ENCODE data around the gene MCUB. TPM values are rescaled to one million over a fixed set of nuclear protein-coding genes. Genes with fewer than 3 reads are reported as not detected.
"Not testable (repeated sequence)": the region's sequence is repeated elsewhere in the genome, so short reads cannot be mapped to it uniquely, and the experiment has no call there.

The MCUB gene, protein sequence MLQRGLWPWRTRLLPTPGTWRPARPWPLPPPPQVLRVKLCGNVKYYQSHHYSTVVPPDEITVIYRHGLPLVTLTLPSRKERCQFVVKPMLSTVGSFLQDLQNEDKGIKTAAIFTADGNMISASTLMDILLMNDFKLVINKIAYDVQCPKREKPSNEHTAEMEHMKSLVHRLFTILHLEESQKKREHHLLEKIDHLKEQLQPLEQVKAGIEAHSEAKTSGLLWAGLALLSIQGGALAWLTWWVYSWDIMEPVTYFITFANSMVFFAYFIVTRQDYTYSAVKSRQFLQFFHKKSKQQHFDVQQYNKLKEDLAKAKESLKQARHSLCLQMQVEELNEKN
- 12.5 and 49.1 TPM in 2 replicates for total RNA-seq (2014; rRNA removed; shearing (Covaris generic))

- peak; percentile 88 for DNase-seq (ENCODE audit: low read depth)
Measured at GRCh38 chr4:109559983-109560686, at the start of gene MCUB. MCUB (plus strand) TSS chr4:109560246; CDS start chr4:109560338, 92 bp downstream.

GRCh38 chr4:109510687-109511086 lies 49.4 kb upstream of the MCUB start:
- DNase-seq (ENCODE audit: low read depth) = no peak

DNA sequence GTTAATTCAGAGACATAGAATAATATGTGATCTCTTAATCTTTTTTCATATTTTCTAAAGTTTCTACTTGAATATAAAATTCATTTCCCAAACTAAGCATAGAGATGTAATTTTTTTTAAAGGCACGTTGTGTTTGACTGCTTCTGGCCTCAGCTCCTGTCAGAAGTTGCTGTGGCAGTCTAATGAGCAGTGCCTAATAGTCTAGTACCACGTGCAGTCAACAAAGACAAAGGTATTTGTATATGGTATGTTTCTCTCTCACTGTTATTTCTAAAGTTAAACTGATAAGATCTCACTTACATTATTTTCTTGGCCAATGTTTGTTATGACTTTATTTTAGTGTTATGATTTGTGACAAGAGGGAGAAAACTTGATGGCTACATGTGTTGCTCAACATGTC lies 48.6 kb upstream of the MCUB start:
- no peak for DNase-seq (ENCODE audit: low read depth)

DNA sequence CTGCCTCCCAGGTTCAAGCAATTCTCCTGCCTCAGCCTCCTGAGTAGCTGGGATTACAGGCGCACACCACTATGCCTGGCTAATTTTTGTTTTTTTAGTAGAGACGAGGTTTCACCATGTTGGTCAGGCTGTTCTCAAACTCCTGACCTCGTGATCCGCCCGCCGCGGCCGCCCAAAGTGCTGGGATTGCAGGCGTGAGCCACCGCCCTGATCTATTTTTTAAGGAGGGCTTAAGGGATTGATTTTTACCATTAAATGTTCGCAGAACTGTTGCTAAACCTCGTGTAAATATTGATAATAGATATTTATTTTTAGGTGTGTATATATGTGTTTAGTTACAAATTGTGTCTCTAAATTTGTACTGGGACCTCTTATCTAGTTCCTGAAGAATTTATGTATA lies 46.7 kb upstream of the MCUB start:
- not testable (repeated sequence) for DNase-seq (ENCODE audit: low read depth)

- no peak for DNase-seq (ENCODE audit: low read depth)
Measured at GRCh38 chr4:109532182-109532581, 27.9 kb upstream of the MCUB start.

DNA sequence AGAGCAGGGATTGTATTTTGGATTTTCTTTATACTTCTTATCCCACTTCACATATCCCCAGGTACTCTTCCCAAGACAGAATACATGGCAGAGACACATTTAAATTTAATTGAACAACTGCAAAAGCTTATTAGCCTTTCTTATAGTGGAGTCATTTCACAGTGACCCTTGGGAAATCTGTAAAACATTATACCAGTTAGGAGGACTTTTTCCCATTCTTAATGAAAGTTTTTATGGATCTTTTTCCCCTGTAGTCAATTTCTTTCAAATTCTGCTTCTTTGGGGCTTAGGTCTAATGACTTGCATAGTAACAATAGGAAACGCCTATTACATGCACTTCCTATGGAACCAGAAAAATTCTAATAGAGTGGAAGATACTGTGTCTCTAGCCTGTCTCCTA lies 14.6 kb upstream of the MCUB start:
- DNase-seq (ENCODE audit: low read depth) = no peak

- DNase-seq (ENCODE audit: low read depth) = no peak
Measured at GRCh38 chr4:109547394-109547793, 12.7 kb upstream of the MCUB start.

DNA sequence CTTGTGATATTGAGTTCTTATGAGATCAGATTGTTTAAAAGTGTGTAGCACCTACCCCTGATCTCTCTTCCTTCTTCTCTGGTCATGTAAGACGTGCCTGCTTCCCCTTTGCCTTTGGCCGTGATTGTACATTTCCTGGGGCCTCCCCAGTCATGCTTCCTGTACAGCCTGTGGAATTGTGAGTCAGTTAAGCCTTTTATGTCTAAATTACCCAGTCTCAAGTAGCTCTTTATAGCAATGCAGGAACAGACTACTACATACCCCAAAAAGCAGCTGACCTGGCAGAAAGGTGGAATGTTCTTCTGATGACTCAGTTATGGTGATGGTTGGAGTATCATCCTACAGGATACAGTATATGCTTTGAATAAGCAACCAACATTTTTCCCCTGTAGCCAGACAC lies 11.4 kb upstream of the MCUB start:
- DNase-seq (ENCODE audit: low read depth) = peak; percentile 53

DNA sequence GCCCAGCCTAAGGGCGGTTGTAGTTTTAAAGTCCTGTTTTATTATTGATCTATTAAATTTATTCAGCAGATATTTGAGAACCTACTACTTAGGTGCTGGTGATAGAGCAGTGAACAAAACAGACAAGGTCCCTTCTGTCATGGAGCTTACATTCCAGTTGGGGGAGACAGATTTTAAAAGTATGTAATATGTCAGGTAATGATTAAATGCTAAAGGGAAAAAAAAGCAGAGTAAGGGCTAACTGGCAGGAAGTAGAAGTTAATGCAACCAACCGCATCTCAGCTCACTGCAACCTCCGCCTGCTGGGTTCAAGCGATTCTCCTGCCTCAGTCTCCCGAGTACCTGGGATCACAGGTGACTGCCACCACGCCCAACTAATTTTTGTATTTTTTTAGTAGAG lies 7.8 kb upstream of the MCUB start:
- DNase-seq (ENCODE audit: low read depth) = no peak

- DNase-seq (ENCODE audit: low read depth) = no peak
Measured at GRCh38 chr4:109553130-109553529, 6.9 kb upstream of the MCUB start.

DNA sequence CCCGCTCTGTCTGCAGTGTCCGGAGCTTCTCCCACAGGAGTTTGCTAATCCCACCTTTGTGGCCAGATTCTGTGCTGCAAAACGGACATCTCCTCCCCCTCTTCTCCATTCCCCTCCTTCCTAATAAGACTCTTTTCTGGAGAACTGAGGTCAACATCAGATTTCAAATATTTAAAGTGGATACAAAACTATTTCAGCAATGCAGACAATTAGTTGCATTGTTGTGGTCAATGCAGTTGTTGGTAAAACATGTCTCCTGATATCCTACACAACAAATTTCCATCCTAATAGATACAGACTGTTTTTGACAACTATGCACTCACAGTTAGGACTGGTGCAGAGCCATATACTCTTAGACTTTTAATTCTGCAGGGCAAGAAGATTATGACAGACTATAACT lies 5.1 kb upstream of the MCUB start:
- DNase-seq (ENCODE audit: low read depth) = no peak

GRCh38 chr4:109557433-109557832 lies 2.6 kb upstream of the MCUB start:
- no peak for DNase-seq (ENCODE audit: low read depth)

DNA sequence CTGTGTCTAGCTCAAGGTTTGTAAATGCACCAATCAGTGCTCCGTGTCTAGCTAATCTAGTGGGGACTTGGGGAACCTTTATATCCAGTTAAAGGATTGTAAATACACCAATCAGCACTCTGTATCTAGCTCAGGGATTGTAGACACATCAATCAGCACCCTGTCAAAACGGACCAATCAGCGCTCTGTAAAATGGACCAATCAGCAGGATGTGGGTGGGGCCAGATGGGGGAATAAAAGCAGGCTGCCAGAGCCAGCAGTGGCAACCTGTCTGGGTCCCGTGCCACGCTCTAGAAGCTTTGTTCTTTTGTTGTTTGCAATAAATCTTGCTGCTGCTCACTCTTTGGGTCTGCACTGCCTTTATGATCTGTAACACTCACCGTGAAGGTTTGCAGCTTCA lies 2.0 kb upstream of the MCUB start:
- DNase-seq (ENCODE audit: low read depth) = not testable (repeated sequence)

GRCh38 chr4:109559625-109559982 lies 442 bp upstream of the MCUB start:
- DNase-seq (ENCODE audit: low read depth) = peak; percentile 24

GRCh38 chr4:109560687-109561461 lies 828 bp downstream of the MCUB start:
- DNase-seq (ENCODE audit: low read depth) = peak; percentile 48

GRCh38 chr4:109562457-109563239 lies 2.6 kb downstream of the MCUB start:
- DNase-seq (ENCODE audit: low read depth) = no peak

DNA sequence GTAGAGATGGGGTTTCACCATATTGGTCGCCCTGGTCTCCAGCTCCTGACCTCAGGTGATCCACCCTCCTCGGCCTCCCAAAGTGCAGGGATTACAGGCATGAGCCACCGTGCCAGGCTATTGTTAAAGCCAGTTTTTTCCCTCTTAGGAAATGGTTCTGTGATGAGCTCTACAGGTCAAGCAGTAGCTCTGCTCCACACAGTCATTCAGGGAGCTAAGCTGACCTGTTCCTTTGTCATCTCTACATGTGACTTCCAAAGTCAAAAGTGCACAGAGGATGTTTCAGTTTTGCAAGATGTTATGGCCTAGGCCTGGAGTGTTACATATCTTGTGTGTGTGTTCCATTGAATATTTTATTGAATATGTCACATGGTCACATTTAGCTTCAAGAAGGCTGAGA lies 11.4 kb downstream of the MCUB start:
- DNase-seq (ENCODE audit: low read depth) = no peak

GRCh38 chr4:109572154-109572553 lies 12.1 kb downstream of the MCUB start:
- no peak for DNase-seq (ENCODE audit: low read depth)

DNA sequence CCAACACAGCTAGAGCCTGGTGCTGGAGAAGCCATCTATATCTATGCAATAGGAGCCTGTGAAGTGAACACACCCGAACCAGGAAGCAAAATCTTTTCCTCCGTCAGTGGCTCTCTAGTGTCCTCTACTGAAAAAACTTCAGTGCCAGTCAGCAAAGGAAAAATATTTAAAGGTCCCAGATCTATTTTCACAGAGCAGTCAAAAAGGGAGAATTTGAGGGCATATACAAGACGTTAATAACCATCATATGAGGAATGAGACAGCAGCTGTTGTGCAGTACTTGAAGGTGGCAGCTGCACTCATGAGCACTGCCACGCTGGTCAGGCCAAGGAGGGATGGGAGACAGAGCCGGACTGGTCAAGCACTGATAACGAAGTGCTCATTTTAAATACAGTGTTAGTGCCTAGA lies 14.4 kb downstream of the MCUB start:
- no peak for DNase-seq (ENCODE audit: low read depth)

DNA sequence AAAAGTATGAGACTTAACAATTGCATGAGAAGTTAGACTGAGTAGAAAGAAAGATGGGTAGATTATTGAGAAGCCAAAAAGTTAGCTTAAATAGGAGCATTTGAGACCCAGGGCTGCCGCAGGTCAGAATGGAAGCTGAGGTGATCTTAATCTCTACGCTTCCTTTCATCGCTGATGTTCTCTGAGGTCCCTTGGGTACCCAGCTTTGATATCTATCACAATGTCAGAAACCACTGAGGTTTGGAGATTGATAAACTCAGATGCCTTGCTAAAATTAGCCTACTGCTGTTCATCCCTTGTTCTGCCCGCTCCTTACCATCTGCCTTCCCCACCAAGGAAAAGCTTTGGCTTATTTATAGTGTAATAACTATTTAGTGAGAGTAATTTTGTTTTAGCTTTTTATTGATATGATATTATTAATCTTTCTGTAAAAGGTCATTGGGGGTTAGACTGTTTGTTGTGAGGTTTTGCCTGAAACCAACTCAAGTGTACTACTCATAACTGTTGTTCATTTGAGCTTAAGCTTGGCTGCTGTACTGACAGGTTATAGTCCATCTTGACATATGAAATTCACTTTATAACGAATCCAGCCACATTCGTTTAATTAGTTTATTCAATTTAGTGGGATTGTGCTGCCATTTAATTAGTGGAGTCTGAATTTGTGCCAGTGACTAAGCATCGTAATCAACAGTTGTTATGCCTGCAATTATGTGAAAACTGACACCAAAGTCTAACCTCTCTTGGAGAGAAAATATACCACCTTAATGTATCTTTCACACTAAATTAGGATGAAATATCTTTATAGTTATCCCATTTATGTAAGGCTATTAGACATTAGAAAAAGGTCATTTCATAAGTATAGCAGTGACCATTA lies 15.1 kb downstream of the MCUB start:
- DNase-seq (ENCODE audit: low read depth) = no peak

DNA sequence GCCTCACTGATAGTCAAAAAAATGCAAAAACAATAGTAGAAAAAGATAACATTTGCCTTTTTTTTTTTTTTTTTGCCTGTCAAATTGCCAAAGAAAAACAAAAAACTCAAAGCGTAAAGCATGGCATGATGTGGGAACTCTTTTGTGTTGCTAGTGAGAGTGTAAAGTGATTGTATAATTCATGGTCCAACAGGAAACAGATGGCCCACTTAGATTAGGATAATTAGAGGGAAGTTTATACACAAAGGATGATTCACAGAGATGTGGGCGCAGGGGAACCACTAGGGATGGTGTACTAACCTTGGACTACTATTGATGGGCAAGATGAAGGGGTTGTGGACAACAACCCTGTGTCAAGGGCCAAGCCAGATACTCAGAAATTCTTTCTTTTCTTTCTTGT lies 16.4 kb downstream of the MCUB start:
- DNase-seq (ENCODE audit: low read depth) = peak; percentile 56
